Ovary (tissue), 10 donors: Measurements from ENCODE around the gene ABI1. TPM values are rescaled to one million over a fixed set of nuclear protein-coding genes. Genes with fewer than 3 reads are reported as not detected.
A peak's percentile ranks its signal among the peaks of the same experiment; 100 is the strongest.
"Not testable (repeated sequence)": the region's sequence is repeated elsewhere in the genome, so short reads cannot be mapped to it uniquely, and the experiment has no call there.

Experiments
- DNase-seq, 5 donors: peaks; one replicate each; pipeline ENCODE4 v3.0.0-alpha.2; 2019 to 2020
- H3K27ac ChIP-seq, 2 donors: fragments of 200-600 bp; one replicate each; pipeline versions ENCODE4 v1.5.1 to v1.8.0; 2019 to 2022
- H3K27me3 ChIP-seq: fragments of 200-600 bp; one replicate; pipeline ENCODE4 v1.8.0; 2022
- H3K36me3 ChIP-seq: fragments of 200-600 bp; sonication (generic); one replicate; pipeline ENCODE4 v1.5.1; 2019
- H3K4me1 ChIP-seq: one replicate; pipeline ENCODE4 v1.8.1; 2013; ENCODE audit warnings: mild to moderate bottlenecking, moderate library complexity; ENCODE audit not compliant: insufficient read depth
- H3K4me3 ChIP-seq: fragments of 200-600 bp; sonication (generic); one replicate; pipeline ENCODE4 v1.5.1; 2017
- H3K9me3 ChIP-seq, 2 donors: fragments of 200-600 bp in 1 of 2; sonication (generic) in 1 of 2; one replicate each; pipeline versions ENCODE4 v1.5.1 to v1.8.1; 2013 to 2019; ENCODE audit warnings: mild to moderate bottlenecking in 1 of 2, moderate library complexity in 1 of 2
- CTCF ChIP-seq, 3 donors: fragments of 450-650 bp in 2 of 3; fragments of 200-600 bp in 1 of 3; IDR thresholded peaks; one replicate each; pipeline versions ENCODE4 v1.5.1 to v1.8.0; 2016 to 2022; ENCODE audit warnings: antibody characterized with exemption in 3 of 3, mild to moderate bottlenecking in 1 of 3
- EP300 ChIP-seq: sonication (generic); formaldehyde crosslinking; IDR thresholded peaks from one replicate; pipeline ENCODE4 v1.6.1; 2017; ENCODE audit warnings: antibody characterized with exemption
- POLR2A ChIP-seq: fragments of 450-650 bp; IDR thresholded peaks from one replicate; pipeline ENCODE4 v1.6.1; 2017; ENCODE audit warnings: antibody characterized with exemption, mild to moderate bottlenecking, moderate library complexity
- WGBS, 3 donors: extraction: QIAGEN DNeasy Blood & Tissue Kit in 1 of 3; methylation state at CpG; one replicate each; pipeline versions ENCODE4 v1.1.5 to v1.1.7; 2013 to 2017; 5-methylcytosine and 5-hydroxymethylcytosine counted together
- intact Hi-C, 4 donors: fragments of 100-400 bp; cut with DNase I; formaldehyde crosslinking; loops; one replicate each; pipeline versions ENCODE4 v1.11.0 to v1.15.1; 2022 to 2023
- long read RNA-seq, 3 donors: library from polyadenylated mRNA in 2 of 3; unstranded in 2 of 3; transcript quantifications; one replicate each; pipeline ENCODE4 v2.0.0 and lab custom pipeline, GENCODE V29; 2021 to 2026
- polyA plus RNA-seq, 2 donors: library from polyadenylated mRNA; stranded (reverse); fragments of 200-250 nt in 1 of 2; fragments of 350-450 nt in 1 of 2; fragmentation: Illumina TruSeq in 1 of 2; extraction: RNeasy Lipid Tissue Mini Kit (QIAGEN cat#74804) in 1 of 2; gene quantifications; one replicate each; pipeline ENCODE4 v1.2.3, GENCODE V29; 2013 to 2014
- total RNA-seq, 7 donors: library from RNA; depleted of rRNA in 2 of 7; stranded (reverse); fragments of >200 nt in 2 of 7; fragmentation: NEBNext Ultra II Directional in 3 of 7; extraction: Animal tissue kit (Norgen Biotek cat#: 25700) in 3 of 7; gene quantifications; one replicate each; pipeline versions ENCODE4 v1.1.0 to v1.2.4, GENCODE V29; 2016 to 2023
- donor health status: DM: no; HTN: no; CAD: no; lungs with moderate emphysema.
- donor health status: DM: no; HTN: no; CAD: no.
- donor health status: Bipolar disorder and iron deficiency.
- donor health status: DM: yes; HTN: yes; CAD: no.
- donor health status: DM: no; HTN: no; CAD: no.
- donor health status: DM: yes; HTN: yes; CAD: no.

Gene ABI1
- total RNA-seq: 10 to 100 TPM; 29.8 to 51.7 (median 42.1) TPM
- polyA plus RNA-seq: 10 to 100 TPM; 31.1 to 51.1 TPM
- long read RNA-seq, donor 1, transcript ABI1-204 (10 exons, 3,503 nt): minor isoform, 12 of 87 reads
- long read RNA-seq, donor 1, transcript ABI1-203 (10 exons, 3,467 nt): minor isoform, 6 of 87 reads
- long read RNA-seq, donor 1, transcript ABI1-206 (11 exons, 1,446 nt): major isoform, 29 of 87 reads
- long read RNA-seq, donor 1, transcript ABI1-202 (11 exons, 3,492 nt): minor isoform, 11 of 87 reads
- long read RNA-seq, donor 1, partial matches to known transcripts: 5 of 87 reads
- long read RNA-seq, donor 1, other reads (novel, unspliced or antisense): 8 of 87 reads
- long read RNA-seq, donor 2, partial matches to known transcripts: 0 of 8 reads
- long read RNA-seq, donor 2, other reads (novel, unspliced or antisense): 0 of 8 reads
- long read RNA-seq, donor 3, transcript ABI1-204 (10 exons, 3,503 nt): minor isoform, 8 of 65 reads
- long read RNA-seq, donor 3, transcript ABI1-206 (11 exons, 1,446 nt): major isoform, 18 of 65 reads
- long read RNA-seq, donor 3, transcript ABI1-202 (11 exons, 3,492 nt): minor isoform, 7 of 65 reads
- long read RNA-seq, donor 3, transcript ABI1-205 (10 exons, 3,516 nt): minor isoform, 12 of 65 reads
- long read RNA-seq, donor 3, partial matches to known transcripts: 0 of 65 reads
- long read RNA-seq, donor 3, other reads (novel, unspliced or antisense): 9 of 65 reads

DNA sequence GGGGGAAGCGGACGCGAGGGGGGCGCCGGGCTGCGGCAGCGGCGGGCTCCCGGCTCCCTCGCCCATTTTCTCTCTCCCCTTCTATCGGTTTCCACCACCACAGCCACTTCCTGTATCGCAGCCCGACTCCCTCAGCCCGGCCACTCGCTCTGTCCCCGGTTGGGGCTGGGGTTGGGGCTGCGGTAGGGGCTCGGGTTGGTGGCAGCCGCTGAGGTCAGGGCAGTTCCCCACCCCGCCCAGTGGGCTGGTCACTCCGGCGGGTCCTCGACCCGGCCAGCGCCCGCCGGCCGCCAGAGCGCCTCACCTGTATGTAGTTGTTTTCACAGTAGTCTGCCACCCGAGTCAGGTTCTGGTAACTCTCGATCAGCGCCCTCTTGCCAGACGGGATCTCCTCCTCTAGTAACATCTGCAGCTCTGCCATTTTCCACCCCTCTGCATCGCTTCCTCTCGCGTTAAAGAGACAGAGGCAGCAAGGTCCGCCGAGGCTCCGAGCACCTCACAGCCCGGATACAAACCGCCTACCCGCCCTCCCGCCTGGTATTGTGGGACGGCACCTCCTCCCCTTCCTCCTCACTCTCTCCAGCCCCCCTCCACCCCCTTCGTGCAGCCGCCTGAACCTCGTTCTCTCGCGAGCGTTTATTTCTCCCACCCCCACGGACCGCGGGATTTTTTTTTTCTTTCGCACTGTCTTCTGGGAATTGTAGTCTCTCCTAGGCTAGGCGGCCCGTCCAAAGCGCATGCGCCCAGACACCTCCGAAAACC, at the start of gene ABI1:
Gene ABI1, minus strand, starts transcription at position 516 of the 762 bp plus-strand sequence. Its CDS starts 95 bp downstream, at position 421.
- TF ChIP-seq CTCF (IDR thresholded peaks at IDR 0.05) (no peak), EP300 (no peak), POLR2A (peak; percentile 94)
- Histone ChIP-seq H3K27ac (peak within 1 kb of the TSS; percentile 83 to 84), H3K36me3 (no peaks in the 10 kb centered on the region), H3K27me3 (no peaks in the 10 kb centered on the region), H3K4me3 (peak within 1 kb of the TSS; percentile 93), H3K4me1 (peaks cover 6% of the 10 kb centered on the region), H3K9me3 (no peaks in the 10 kb centered on the region)
- WGBS, 3 donors: 1% methylated on average over 51 to 59 of the region's 59 CpGs
- intact Hi-C loops: no loop called here
- peak; percentile 96 to 99 (median 98) for DNase-seq

DNA sequence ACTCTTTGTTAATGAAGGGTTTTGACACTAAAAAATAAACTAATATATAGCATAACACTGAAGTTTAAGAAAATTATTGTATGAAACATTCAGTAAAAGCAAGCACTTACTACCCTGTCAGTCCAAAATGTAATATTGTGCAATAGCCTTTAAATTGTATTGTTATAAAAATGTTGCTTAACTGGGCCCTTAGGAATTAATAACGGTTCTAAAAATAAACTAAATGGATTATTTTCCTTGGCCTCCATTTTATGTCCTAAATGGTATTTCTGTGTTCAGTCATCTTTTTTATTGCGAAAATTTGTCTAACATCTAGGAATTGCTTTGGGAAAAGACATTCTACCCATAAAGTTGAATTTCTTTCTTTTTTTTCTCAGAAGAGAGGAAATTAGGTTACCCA, 49.0 kb upstream of the ABI1 start:
- Histone ChIP-seq H3K27me3 (no peaks in the 10 kb centered on the region), H3K27ac (no peak overlapping the region), H3K4me3 (no peak overlapping the region), H3K9me3 (no peaks in the 10 kb centered on the region), H3K36me3 (no peaks in the 10 kb centered on the region), H3K4me1 (no peaks in the 10 kb centered on the region)
- no peak for DNase-seq
- intact Hi-C loops: no loop called here
- TF ChIP-seq POLR2A: no peak
- TF ChIP-seq EP300: no peak
- TF ChIP-seq CTCF (IDR thresholded peaks at IDR 0.05): no peak
- 76 to 81% (median 81%) methylated on average over 2 of the region's 2 CpGs for WGBS, 3 donors

DNA sequence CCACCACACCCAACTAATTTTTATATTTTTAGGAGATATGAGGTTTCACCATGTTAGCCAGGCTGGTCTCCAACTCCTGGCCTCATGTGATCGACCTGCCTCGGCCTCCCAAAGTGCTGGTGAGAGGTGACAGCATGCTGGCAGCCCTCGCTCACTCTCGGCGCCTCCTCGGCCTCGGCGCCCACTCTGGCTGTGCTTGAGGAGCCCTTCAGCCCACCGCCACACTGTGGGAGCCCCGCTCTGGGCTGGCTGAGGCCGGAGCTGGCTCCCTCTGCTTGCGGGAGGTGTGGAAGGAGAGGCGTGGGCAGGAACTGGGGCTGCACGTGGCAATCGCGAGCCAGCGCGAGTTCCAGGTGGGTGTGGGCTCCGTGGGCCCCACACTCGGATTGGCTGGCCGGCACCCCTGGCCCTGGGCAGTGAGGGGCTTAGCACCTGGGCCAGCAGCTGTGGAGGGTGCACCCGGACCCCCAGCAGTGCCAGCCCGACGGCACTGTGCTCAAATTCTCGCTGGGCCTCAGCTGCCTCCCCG, 44.6 kb upstream of the ABI1 start:
- WGBS, 3 donors: 89 to 92% (median 90%) methylated on average over 24 to 26 of the region's 26 CpGs
- not testable (repeated sequence) for H3K27me3 ChIP-seq

DNA sequence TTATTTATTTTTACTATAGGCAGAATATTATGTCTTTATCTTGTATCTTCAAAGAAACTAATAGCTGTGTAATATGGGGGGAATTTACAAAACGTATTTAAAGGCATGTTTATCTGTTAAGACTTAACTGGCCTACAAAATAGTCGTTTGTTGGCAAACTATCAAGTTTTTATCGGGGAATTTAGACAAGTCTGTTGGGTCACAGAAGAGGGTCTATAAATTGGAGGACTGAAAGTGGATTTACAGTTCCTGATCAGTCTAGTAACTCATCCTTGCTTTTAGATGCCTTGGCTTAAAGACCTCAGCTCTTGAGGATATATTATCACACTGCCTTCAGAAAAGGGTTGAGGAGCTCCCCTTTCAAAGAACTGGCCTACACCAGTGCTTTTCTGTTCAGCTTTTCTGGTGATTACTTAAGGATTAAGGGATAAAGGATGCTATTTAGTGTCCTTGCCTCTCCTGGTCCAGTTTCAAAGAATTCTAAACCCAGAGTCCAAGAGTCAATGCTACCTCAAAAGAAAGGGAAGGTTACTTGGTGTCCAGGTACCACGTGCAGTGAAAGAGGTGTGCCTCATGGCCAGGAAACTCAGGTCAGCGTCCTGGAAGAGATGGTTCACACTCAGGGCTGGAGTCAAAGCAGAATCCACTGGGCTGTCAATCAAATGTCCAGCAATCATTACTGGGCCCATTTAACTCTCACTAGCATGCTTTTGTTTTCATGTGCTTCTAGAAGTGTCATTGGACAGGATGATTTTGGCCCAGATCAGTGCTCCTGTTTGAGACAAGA, 42.9 kb upstream of the ABI1 start:
- H3K27me3 ChIP-seq: no peaks in the 10 kb centered on the region
- WGBS, 3 donors: 35 to 48% (median 38%) methylated on average over 5 of the region's 5 CpGs
- no peak for DNase-seq
- no peaks in the 10 kb centered on the region for H3K9me3 ChIP-seq
- intact Hi-C loops: no loop called here
- H3K4me1 ChIP-seq: no peaks in the 10 kb centered on the region
- H3K4me3 ChIP-seq: no peak overlapping the region
- TF ChIP-seq CTCF (IDR thresholded peaks at IDR 0.05): no peak
- no peak for TF ChIP-seq EP300
- no peak for TF ChIP-seq POLR2A
- no peaks in the 10 kb centered on the region for H3K36me3 ChIP-seq
- no peak overlapping the region for H3K27ac ChIP-seq

More for the DNA sequence above, 44.6 kb upstream of the ABI1 start:
- intact Hi-C loops, H3K4me1 ChIP-seq, DNase-seq, H3K4me3 ChIP-seq, H3K9me3 ChIP-seq, H3K36me3 ChIP-seq, H3K27ac ChIP-seq: not testable (repeated sequence)

GRCh38 chr10:26892306-26892923, 31.7 kb upstream of the ABI1 start:
- not testable (repeated sequence) for H3K4me3 ChIP-seq, H3K27me3 ChIP-seq, H3K36me3 ChIP-seq, H3K9me3 ChIP-seq, H3K27ac ChIP-seq, H3K4me1 ChIP-seq, DNase-seq
- intact Hi-C loops: loop anchor here in 1 of 4 donors (10.0 kb wide), 1 partner anchor 462 kb away; no protein-coding TSS in a partner anchor
- 61 to 78% (median 63%) methylated on average over 9 to 10 of the region's 11 CpGs for WGBS, 3 donors
